GM12878 (cell line): Measurements from ENCODE around the gene INTS2. TPM values are rescaled to one million over a fixed set of nuclear protein-coding genes. Genes with fewer than 3 reads are reported as not detected.

ENCODE experiments used
- ATAC-seq: fragments of 200-7000 bp; cut with Tn5 transposase; 3 replicates; pipeline ENCODE4 v1.9.1; 2020; ENCODE audit warnings: mild to moderate bottlenecking, moderate library complexity
- BruUV-seq: library from RNA; stranded (reverse); fragments of 400-500 nt; replicated peaks from 2 replicates; lab custom pipeline; 2021; lab: Mats Ljungman, UMichigan
- CTCF ChIA-PET: fragments of 300-600 bp; sonication (Branson Sonifier 250); formaldehyde crosslinking; extraction: SDS; loops from one replicate; lab custom pipeline; 2021; ENCODE audit warnings: inconsistent platforms; lab: Yijun Ruan, JAX
- POLR2A ChIA-PET: fragments of 350-600 bp; formaldehyde crosslinking; extraction: SDS; loops from one replicate; lab custom pipeline; 2021; ENCODE audit warnings: inconsistent platforms; lab: Charles Lee
- RAD21 ChIA-PET: fragments of 300-600 bp; sonication (Branson Sonifier 250); formaldehyde crosslinking; loops from one replicate; lab custom pipeline; 2023; ENCODE audit warnings: antibody characterized with exemption; ENCODE audit not compliant: unreplicated experiment; lab: Charles Lee
- SMC1A ChIA-PET: fragments of 300-600 bp; sonication (Branson Sonifier 250); formaldehyde crosslinking; loops from one replicate; lab custom pipeline; 2023; ENCODE audit not compliant: unreplicated experiment, uncharacterized antibody; lab: Charles Lee
- DNase-seq: peaks from one replicate; pipeline ENCODE4 v3.0.0-alpha.2; 2011; ENCODE audit warnings: low read depth, low spot score
- FAIRE-seq: peaks from 3 replicates; lab custom pipeline; 2011; peaks lifted over from hg19 to GRCh38; lab: Jason Lieb, UNC
- H2AFZ ChIP-seq: 2 replicates; pipeline ENCODE4 v1.6.0; 2011; ENCODE audit warnings: low read depth, low read length, control low read depth; ENCODE audit not compliant: control insufficient read depth
- H3K27ac ChIP-seq: 2 replicates; pipeline ENCODE4 v1.5.1; 2011; ENCODE audit warnings: control low read depth; ENCODE audit not compliant: control insufficient read depth, insufficient read depth
- H3K27me3 ChIP-seq, 2 experiments: replicated peaks in 1 of 2; 2 replicates each; pipeline versions ENCODE4 v1.6.0 to v1.6.1; 2011; ENCODE audit warnings: low read length in 1 of 2; ENCODE audit not compliant: control insufficient read depth in 2 of 2, insufficient read depth in 2 of 2
- H3K36me3 ChIP-seq, 2 experiments: 2 replicates each; pipeline ENCODE4 v1.5.1; 2011; ENCODE audit warnings: low read length in 1 of 2; ENCODE audit not compliant: control insufficient read depth in 2 of 2, insufficient read depth in 2 of 2
- H3K4me1 ChIP-seq: 2 replicates; pipeline ENCODE4 v1.6.1; 2011; ENCODE audit warnings: mild to moderate bottlenecking, low read length, moderate library complexity, mixed read lengths; ENCODE audit not compliant: control insufficient read depth, insufficient read depth
- H3K4me2 ChIP-seq: 2 replicates; pipeline ENCODE4 v1.6.0; 2011; ENCODE audit warnings: control low read depth; ENCODE audit not compliant: control insufficient read depth, insufficient read depth
- H3K4me3 ChIP-seq: fragments of 200-600 bp; sonication (generic); 2 replicates; pipeline ENCODE4 v1.5.1; 2016
- H3K79me2 ChIP-seq: 2 replicates; pipeline ENCODE4 v1.6.0; 2011; ENCODE audit warnings: low read length; ENCODE audit not compliant: control insufficient read depth, insufficient read depth
- H3K9ac ChIP-seq: 2 replicates; pipeline ENCODE4 v1.8.0; 2011; ENCODE audit warnings: low read length, control low read depth, mixed read lengths; ENCODE audit not compliant: control insufficient read depth, insufficient read depth
- H3K9me3 ChIP-seq: replicated peaks from 3 replicates; pipeline ENCODE4 v1.5.1; 2011; ENCODE audit warnings: mild to moderate bottlenecking, low read length; ENCODE audit not compliant: control insufficient read depth, insufficient read depth
- H4K20me1 ChIP-seq: 2 replicates; pipeline ENCODE4 v1.6.0; 2011; ENCODE audit not compliant: control insufficient read depth, insufficient read depth
- CBFB ChIP-seq: IDR thresholded peaks from 2 replicates; pipeline ENCODE4 v1.6.1; 2016; ENCODE audit warnings: antibody characterized with exemption, low read depth
- ETV6 ChIP-seq, 2 experiments: fragments of 450-650 bp in 1 of 2; IDR thresholded peaks in 1 of 2; conservative IDR thresholded peaks in 1 of 2; 2 replicates each; pipeline ENCODE4 v1.6.1; 2014; ENCODE audit warnings: antibody characterized with exemption in 1 of 2, borderline replicate concordance in 1 of 2, low read depth in 1 of 2, mild to moderate bottlenecking in 1 of 2, moderate library complexity in 1 of 2
- WGBS: methylation state at CpG from one replicate; pipeline ENCODE4 v1.1.6; 2016; ENCODE audit warnings: low lambda C conversion rate; ENCODE audit not compliant: insufficient replicate concordance, insufficient coverage; ENCODE audit errors: missing lambda C conversion rate; 5-methylcytosine and 5-hydroxymethylcytosine counted together
- in situ Hi-C: fragments of 300-500 bp; cut with MboI; formaldehyde crosslinking; loops from 9 replicates; pipeline ENCODE4 v1.14.3; 2018; ENCODE audit warnings: mixed read lengths
- intact Hi-C: fragments of 100-400 bp; cut with micrococcal nuclease; formaldehyde crosslinking; loops from one replicate; pipeline ENCODE4 v1.14.2; 2022; ENCODE audit not compliant: unreplicated experiment
- polyA plus RNA-seq, 11 experiments: library from polyadenylated mRNA; depleted of rRNA in 4 of 11; unstranded in 6 of 11; stranded (reverse) in 5 of 11; fragments of >200 nt; fragmentation: Nextera tagmentation in 4 of 11; fragmentation: Illumina TruSeq in 1 of 11; extraction: Ambion mirVana in 4 of 11; extraction: Trizol in 1 of 11; gene quantifications; 1 replicate in 1 of 11; 2 replicates in 10 of 11; pipeline versions ENCODE4 v1.2.1 to v1.2.3, GENCODE V29; 2011 to 2016; ENCODE audit warnings: inconsistent platforms in 2 of 11, missing spikeins in 2 of 11, low read depth in 1 of 11
- total RNA-seq, 4 experiments: library from RNA; depleted of rRNA in 3 of 4; stranded (reverse); fragments of >200 nt in 3 of 4; fragmentation: Illumina TruSeq in 1 of 4; extraction: Trizol in 1 of 4; gene quantifications; 2 replicates each; pipeline versions ENCODE4 v1.2.1 to v1.2.3, GENCODE V29; 2013 to 2021
- TF ChIP-seq, protein P1 (sequence below): IDR thresholded peaks from 2 replicates; pipeline ENCODE4 v1.6.1; 2012; ENCODE audit warnings: low read depth, low read length, improper control_type of control experiment
- TF ChIP-seq, protein P2 (sequence below): IDR thresholded peaks from 2 replicates; pipeline ENCODE4 v1.6.1; 2011; ENCODE audit warnings: low read depth, low read length, improper control_type of control experiment, borderline replicate concordance

The INTS2 gene
- total and polyA plus RNA-seq, 10 of the 15 experiments (the other 5 are each of a cell fraction or from before 2014, with no cell fraction given): 2.8 to 22.2 (median 11.6) TPM

DNA sequence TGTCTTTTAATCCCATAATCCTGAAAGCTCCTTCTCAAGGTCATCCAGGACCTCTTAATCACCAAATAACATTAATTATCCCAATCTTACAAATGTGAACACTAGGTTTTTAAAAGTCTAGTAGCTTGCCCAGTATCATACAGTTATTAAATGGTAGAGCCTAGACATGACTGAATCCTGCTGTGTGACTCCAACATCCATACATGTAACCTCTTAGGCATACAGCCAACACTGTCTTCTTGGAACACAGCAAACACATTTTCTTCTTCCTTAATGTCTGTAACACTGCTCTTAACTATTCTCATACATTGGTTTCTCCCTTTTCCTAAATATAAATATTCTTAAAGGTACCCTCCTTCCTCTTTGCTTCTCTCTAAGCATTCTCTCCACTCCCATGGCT, 78.1 kb downstream of the INTS2 start (continued):
- TF ChIP-seq, protein P1, sequence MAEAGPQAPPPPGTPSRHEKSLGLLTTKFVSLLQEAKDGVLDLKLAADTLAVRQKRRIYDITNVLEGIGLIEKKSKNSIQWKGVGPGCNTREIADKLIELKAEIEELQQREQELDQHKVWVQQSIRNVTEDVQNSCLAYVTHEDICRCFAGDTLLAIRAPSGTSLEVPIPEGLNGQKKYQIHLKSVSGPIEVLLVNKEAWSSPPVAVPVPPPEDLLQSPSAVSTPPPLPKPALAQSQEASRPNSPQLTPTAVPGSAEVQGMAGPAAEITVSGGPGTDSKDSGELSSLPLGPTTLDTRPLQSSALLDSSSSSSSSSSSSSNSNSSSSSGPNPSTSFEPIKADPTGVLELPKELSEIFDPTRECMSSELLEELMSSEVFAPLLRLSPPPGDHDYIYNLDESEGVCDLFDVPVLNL: no peak
- TF ChIP-seq, protein P2, sequence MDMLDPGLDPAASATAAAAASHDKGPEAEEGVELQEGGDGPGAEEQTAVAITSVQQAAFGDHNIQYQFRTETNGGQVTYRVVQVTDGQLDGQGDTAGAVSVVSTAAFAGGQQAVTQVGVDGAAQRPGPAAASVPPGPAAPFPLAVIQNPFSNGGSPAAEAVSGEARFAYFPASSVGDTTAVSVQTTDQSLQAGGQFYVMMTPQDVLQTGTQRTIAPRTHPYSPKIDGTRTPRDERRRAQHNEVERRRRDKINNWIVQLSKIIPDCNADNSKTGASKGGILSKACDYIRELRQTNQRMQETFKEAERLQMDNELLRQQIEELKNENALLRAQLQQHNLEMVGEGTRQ: no peak

DNA sequence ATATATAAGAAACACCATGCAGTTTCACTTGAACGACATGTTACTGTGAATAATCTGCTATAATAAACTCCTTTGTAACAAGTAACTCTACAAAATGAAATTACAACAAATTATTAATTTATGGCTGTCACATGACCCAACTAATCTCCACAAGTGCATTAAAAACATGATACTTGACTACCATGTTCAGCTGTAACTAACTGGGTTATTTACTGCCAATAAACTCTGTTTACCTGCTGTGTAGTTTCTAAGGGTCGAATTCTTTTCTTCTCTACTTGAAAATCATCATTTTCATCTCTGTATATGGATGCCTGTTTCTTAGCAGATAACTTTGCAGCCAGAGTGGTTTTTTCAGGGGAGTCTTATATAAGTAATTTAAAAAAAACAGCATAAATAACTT, 78.9 kb downstream of the INTS2 start:
- ATAC-seq: no peak
- CTCF ChIA-PET: interaction anchor here (1.0 to 2.0 kb wide), 2 partner anchors 13 to 260 kb away, joined by 4 read pairs; no protein-coding TSS in a partner anchor
- no peak overlapping the region for H3K4me3 ChIP-seq
- no peaks in the 10 kb centered on the region for H3K79me2 ChIP-seq
- no peak for DNase-seq
- intact Hi-C loops (no loop called here), in situ Hi-C loops (no loop called here)
- no peak overlapping the region for H3K9ac ChIP-seq
- no peak for FAIRE-seq
- H3K9me3 ChIP-seq: no peaks in the 10 kb centered on the region
- H4K20me1 ChIP-seq: no peaks in the 10 kb centered on the region
- no peak overlapping the region for H3K4me2 ChIP-seq
- no peaks in the 10 kb centered on the region for H3K4me1 ChIP-seq
- no peaks in the 10 kb centered on the region for H3K27me3 ChIP-seq
- H3K27ac ChIP-seq: no peak overlapping the region
- BruUV-seq: no TSS peak
- RAD21 ChIA-PET: interaction anchor here (0.9 to 1.0 kb wide), 2 partner anchors 9 to 261 kb away, joined by 3 to 4 read pairs; no protein-coding TSS in a partner anchor
- peaks cover 1 to 13% of the 10 kb centered on the region in 2 experiments for H3K36me3 ChIP-seq
- no peak overlapping the region for H2AFZ ChIP-seq
- SMC1A ChIA-PET: interaction anchor here (1.1 to 1.8 kb wide), 2 partner anchors 157 to 261 kb away, joined by 3 to 5 read pairs; no protein-coding TSS in a partner anchor
- WGBS: 98% methylated on average over 2 of the region's 2 CpGs
- POLR2A ChIA-PET: no interaction called here
- no peak for TF ChIP-seq CBFB
- peak in 1 of 2 experiments; percentile 82; a peak in 1 of 4 replicates for TF ChIP-seq ETV6 (conservative IDR thresholded peaks at IDR 0.05 in 1 of 2, IDR thresholded peaks at IDR 0.05 in 1 of 2; ENCODE audit: borderline replicate concordance in 1 of 2, low read depth in 1 of 2)
